ENCODE data around the gene WRNIP1.

The WRNIP1 gene

GRCh38 chr6:2807342-2808090, 42.3 kb downstream of the WRNIP1 start:
- in situ Hi-C loops (cut with HindIII; ENCODE audit: low sequenced_read_pairs): no loop called here
- TF ChIP-seq, protein P1, sequence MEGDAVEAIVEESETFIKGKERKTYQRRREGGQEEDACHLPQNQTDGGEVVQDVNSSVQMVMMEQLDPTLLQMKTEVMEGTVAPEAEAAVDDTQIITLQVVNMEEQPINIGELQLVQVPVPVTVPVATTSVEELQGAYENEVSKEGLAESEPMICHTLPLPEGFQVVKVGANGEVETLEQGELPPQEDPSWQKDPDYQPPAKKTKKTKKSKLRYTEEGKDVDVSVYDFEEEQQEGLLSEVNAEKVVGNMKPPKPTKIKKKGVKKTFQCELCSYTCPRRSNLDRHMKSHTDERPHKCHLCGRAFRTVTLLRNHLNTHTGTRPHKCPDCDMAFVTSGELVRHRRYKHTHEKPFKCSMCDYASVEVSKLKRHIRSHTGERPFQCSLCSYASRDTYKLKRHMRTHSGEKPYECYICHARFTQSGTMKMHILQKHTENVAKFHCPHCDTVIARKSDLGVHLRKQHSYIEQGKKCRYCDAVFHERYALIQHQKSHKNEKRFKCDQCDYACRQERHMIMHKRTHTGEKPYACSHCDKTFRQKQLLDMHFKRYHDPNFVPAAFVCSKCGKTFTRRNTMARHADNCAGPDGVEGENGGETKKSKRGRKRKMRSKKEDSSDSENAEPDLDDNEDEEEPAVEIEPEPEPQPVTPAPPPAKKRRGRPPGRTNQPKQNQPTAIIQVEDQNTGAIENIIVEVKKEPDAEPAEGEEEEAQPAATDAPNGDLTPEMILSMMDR (IDR thresholded peaks at IDR 0.05; ENCODE audit: low read depth, low read length, missing control alignments): no peak
- H3K4me3 ChIP-seq (ENCODE audit: low read depth, low read length): no peak overlapping the region
- no peak for DNase-seq (ENCODE audit: low read depth)

GRCh38 chr6:2809015-2809414, 43.8 kb downstream of the WRNIP1 start:
- TF ChIP-seq, protein P1 (IDR thresholded peaks at IDR 0.05; ENCODE audit: low read depth, low read length, missing control alignments): no peak
- in situ Hi-C loops (cut with HindIII; ENCODE audit: low sequenced_read_pairs): no loop called here
- no peak overlapping the region for H3K4me3 ChIP-seq (ENCODE audit: low read depth, low read length)
- DNase-seq (ENCODE audit: low read depth): no peak

- TF ChIP-seq, protein P1 (IDR thresholded peaks at IDR 0.05; ENCODE audit: low read depth, low read length, missing control alignments): no peak
- H3K4me3 ChIP-seq (ENCODE audit: low read depth, low read length): no peak overlapping the region
- in situ Hi-C loops (cut with HindIII; ENCODE audit: low sequenced_read_pairs): no loop called here
- DNase-seq (ENCODE audit: low read depth): no peak
Measured at GRCh38 chr6:2810092-2810671, 45.0 kb downstream of the WRNIP1 start.

DNA sequence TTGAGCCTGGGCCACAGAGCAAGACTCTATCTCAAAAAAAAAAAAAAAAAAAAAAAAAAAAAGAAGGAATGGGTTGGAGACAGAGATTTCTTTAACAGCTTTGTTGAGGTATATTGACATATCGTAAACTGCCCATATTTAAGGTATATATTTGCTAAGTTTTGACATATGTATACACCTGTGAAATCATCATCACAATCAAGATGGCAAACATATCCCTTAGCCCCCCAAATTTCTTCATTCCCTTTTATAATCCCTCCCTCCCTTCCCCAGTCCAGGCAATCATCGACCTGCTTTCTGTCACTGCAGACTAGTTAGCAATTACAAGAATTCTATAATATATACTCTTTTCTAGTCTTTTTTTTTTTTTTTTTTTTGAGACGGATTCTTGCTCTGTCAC, 47.5 kb downstream of the WRNIP1 start:
- DNase-seq (ENCODE audit: low read depth): no peak
- TF ChIP-seq, protein P1 (IDR thresholded peaks at IDR 0.05; ENCODE audit: low read depth, low read length, missing control alignments): no peak
- in situ Hi-C loops (cut with HindIII; ENCODE audit: low sequenced_read_pairs): no loop called here
- no peak overlapping the region for H3K4me3 ChIP-seq (ENCODE audit: low read depth, low read length)

DNA sequence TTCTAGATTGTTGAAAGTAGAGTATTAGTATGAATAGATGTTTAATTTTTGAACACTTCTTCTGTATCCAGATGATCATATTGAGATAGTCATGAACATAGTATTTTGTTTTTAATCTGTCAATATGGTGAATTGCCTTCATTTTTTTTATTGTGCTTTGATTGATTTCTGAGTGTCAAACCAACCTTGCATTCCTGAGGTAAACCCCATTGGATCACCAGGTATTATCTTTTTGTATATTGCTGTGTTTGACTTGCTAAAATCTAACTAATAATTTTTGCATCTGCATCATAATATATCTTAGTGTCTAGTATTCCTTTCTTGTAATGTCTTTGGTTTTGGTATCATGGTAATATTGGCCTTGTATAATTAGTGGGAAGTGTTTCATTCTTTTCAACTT, 51.0 kb downstream of the WRNIP1 start:
- in situ Hi-C loops (cut with HindIII; ENCODE audit: low sequenced_read_pairs): no loop called here
- H3K4me3 ChIP-seq (ENCODE audit: low read depth, low read length): no peak overlapping the region
- DNase-seq (ENCODE audit: low read depth): no peak
- TF ChIP-seq, protein P1 (IDR thresholded peaks at IDR 0.05; ENCODE audit: low read depth, low read length, missing control alignments): no peak

- H3K4me3 ChIP-seq (ENCODE audit: low read depth, low read length): no peak overlapping the region
- no peak for DNase-seq (ENCODE audit: low read depth)
- TF ChIP-seq, protein P1 (IDR thresholded peaks at IDR 0.05; ENCODE audit: low read depth, low read length, missing control alignments): no peak
- in situ Hi-C loops (cut with HindIII; ENCODE audit: low sequenced_read_pairs): no loop called here
Measured at GRCh38 chr6:2817903-2818443, 52.8 kb downstream of the WRNIP1 start.

Measured in astrocyte of the cerebellum (primary cell).